Ectodermal cell (in vitro differentiated cells): Measurements from ENCODE around the gene AP2A2.
A peak's percentile ranks its signal among the peaks of the same experiment; 100 is the strongest.

Experiments used
- H3K27ac ChIP-seq: 2 replicates; pipeline ENCODE4 v1.7.0; 2013; ENCODE audit warnings: mild to moderate bottlenecking, low read depth, low read length; ENCODE audit not compliant: insufficient read depth, poor library complexity, severe bottlenecking
- H3K27me3 ChIP-seq: 2 replicates; pipeline ENCODE4 v1.7.0; 2013; ENCODE audit warnings: mild to moderate bottlenecking, low read length; ENCODE audit not compliant: insufficient read depth, control insufficient read depth, poor library complexity, severe bottlenecking
- H3K36me3 ChIP-seq: one replicate; pipeline ENCODE4 v1.7.0; 2013; ENCODE audit warnings: low read length; ENCODE audit not compliant: control insufficient read depth, insufficient read depth
- H3K4me1 ChIP-seq: one replicate; pipeline ENCODE4 v1.7.0; 2013; ENCODE audit warnings: low read length; ENCODE audit not compliant: control insufficient read depth, insufficient read depth
- H3K4me3 ChIP-seq: 2 replicates; pipeline ENCODE4 v1.7.0; 2013; ENCODE audit warnings: low read depth, low read length, control low read depth; ENCODE audit not compliant: insufficient read depth
- H3K9me3 ChIP-seq: 2 replicates; pipeline ENCODE4 v1.7.0; 2013; ENCODE audit warnings: mild to moderate bottlenecking, low read length, moderate library complexity; ENCODE audit not compliant: control insufficient read depth
- WGBS, 2 experiments: methylation state at CpG; one replicate each; pipeline ENCODE4 v1.1.7; 2013; ENCODE audit warnings: missing lambda C conversion rate in 2 of 2; 5-methylcytosine and 5-hydroxymethylcytosine counted together

The AP2A2 gene

GRCh38 chr11:889257-889656, 36.4 kb upstream of the AP2A2 start:
- H3K9me3 ChIP-seq, result no peaks in the 10 kb centered on the region
- no peaks in the 10 kb centered on the region for H3K27me3 ChIP-seq
- H3K36me3 ChIP-seq, result peaks cover 3% of the 10 kb centered on the region
- H3K4me3 ChIP-seq, result no peak overlapping the region
- H3K4me1 ChIP-seq, result peaks cover 25% of the 10 kb centered on the region
- WGBS, 2 experiments, result 93 to 95% methylated on average over 13 of the region's 13 CpGs
- no peak overlapping the region for H3K27ac ChIP-seq

GRCh38 chr11:889687-890475, 35.8 kb upstream of the AP2A2 start:
- Histone ChIP-seq H3K36me3 (peaks cover 3% of the 10 kb centered on the region), H3K4me1 (peaks cover 25% of the 10 kb centered on the region), H3K27me3 (no peaks in the 10 kb centered on the region), H3K4me3 (no peak overlapping the region), H3K27ac (no peak overlapping the region), H3K9me3 (no peaks in the 10 kb centered on the region)
- WGBS, 2 experiments, result 89 to 91% methylated on average over 32 of the region's 32 CpGs

- peaks cover 3% of the 10 kb centered on the region for H3K36me3 ChIP-seq
- H3K27ac ChIP-seq, result peak overlapping the region; percentile 36
- no peak overlapping the region for H3K4me3 ChIP-seq
- H3K4me1 ChIP-seq, result peaks cover 25% of the 10 kb centered on the region
- 62 to 64% methylated on average over 26 to 27 of the region's 27 CpGs for WGBS, 2 experiments
- H3K9me3 ChIP-seq, result no peaks in the 10 kb centered on the region
- H3K27me3 ChIP-seq, result no peaks in the 10 kb centered on the region
These were observed 34.7 kb upstream of the AP2A2 start for GRCh38 chr11:890794-891540.

GRCh38 chr11:893008-893654, 32.5 kb upstream of the AP2A2 start:
- 94% methylated on average over 13 of the region's 13 CpGs for WGBS, 2 experiments
- H3K4me1 ChIP-seq, result peaks cover 25% of the 10 kb centered on the region
- no peaks in the 10 kb centered on the region for H3K27me3 ChIP-seq
- no peak overlapping the region for H3K4me3 ChIP-seq
- H3K36me3 ChIP-seq, result no peaks in the 10 kb centered on the region
- no peaks in the 10 kb centered on the region for H3K9me3 ChIP-seq
- H3K27ac ChIP-seq, result no peak overlapping the region

GRCh38 chr11:894575-895201, 31.0 kb upstream of the AP2A2 start:
- no peak overlapping the region for H3K27ac ChIP-seq
- 88 to 91% methylated on average over 12 of the region's 12 CpGs for WGBS, 2 experiments
- H3K4me3 ChIP-seq, result no peak overlapping the region
- no peaks in the 10 kb centered on the region for H3K27me3 ChIP-seq
- no peaks in the 10 kb centered on the region for H3K36me3 ChIP-seq
- H3K9me3 ChIP-seq, result no peaks in the 10 kb centered on the region
- H3K4me1 ChIP-seq, result peaks cover 24% of the 10 kb centered on the region

- Histone ChIP-seq H3K9me3 (no peaks in the 10 kb centered on the region), H3K4me1 (peaks cover 16% of the 10 kb centered on the region), H3K27me3 (no peaks in the 10 kb centered on the region), H3K4me3 (no peak overlapping the region), H3K27ac (no peak overlapping the region), H3K36me3 (peaks cover 8% of the 10 kb centered on the region)
- WGBS, 2 experiments, result 93 to 94% methylated on average over 26 of the region's 26 CpGs
These were observed 30.1 kb upstream of the AP2A2 start for GRCh38 chr11:895331-896110.

GRCh38 chr11:897253-898142, 28.2 kb upstream of the AP2A2 start:
- Histone ChIP-seq H3K27ac (no peak overlapping the region), H3K4me1 (no peaks in the 10 kb centered on the region), H3K9me3 (no peaks in the 10 kb centered on the region), H3K4me3 (no peak overlapping the region), H3K36me3 (peaks cover 24% of the 10 kb centered on the region), H3K27me3 (no peaks in the 10 kb centered on the region)
- 87 to 88% methylated on average over 17 of the region's 17 CpGs for whole genome bisulfite sequencing, 2 experiments

- Histone ChIP-seq H3K4me3 (no peak overlapping the region), H3K27me3 (no peaks in the 10 kb centered on the region), H3K36me3 (peaks cover 30% of the 10 kb centered on the region), H3K9me3 (no peaks in the 10 kb centered on the region), H3K27ac (no peak overlapping the region), H3K4me1 (no peaks in the 10 kb centered on the region)
- WGBS, 2 experiments, result 85 to 87% methylated on average over 10 of the region's 10 CpGs
These were observed 27.5 kb upstream of the AP2A2 start for GRCh38 chr11:898143-898511.
